SK-N-SH treated with all-trans-retinoic acid at 6 μM for 48 hours (cell line): ENCODE results near the gene ZCWPW2.

Source experiments
- ATAC-seq: fragments of 200-7000 bp; cut with Tn5 transposase; 3 replicates; pipeline ENCODE4 v1.9.1; 2020; ENCODE audit warnings: mild to moderate bottlenecking, moderate library complexity
- ARNTL ChIP-seq: fragments of 450-650 bp; formaldehyde crosslinking; IDR thresholded peaks from 2 replicates; pipeline ENCODE4 v1.5.0; 2020; ENCODE audit warnings: low read depth, mild to moderate bottlenecking, moderate library complexity, borderline replicate concordance
- BACH2 ChIP-seq: fragments of 250-450 bp; sonication (Bioruptor Pico); IDR thresholded peaks from 2 replicates; pipeline ENCODE4 v1.9.0; 2021; ENCODE audit warnings: mild to moderate bottlenecking, borderline replicate concordance
- CSDC2 ChIP-seq: fragments of 250-450 bp; sonication (Bioruptor Pico); IDR thresholded peaks from 2 replicates; pipeline ENCODE4 v1.5.0; 2020; ENCODE audit warnings: mild to moderate bottlenecking, moderate library complexity
- ESRRG ChIP-seq: fragments of 250-450 bp; sonication (Bioruptor Pico); IDR thresholded peaks from 2 replicates; pipeline ENCODE4 v1.6.1; 2021; ENCODE audit warnings: mild to moderate bottlenecking
- GLIS3 ChIP-seq: fragments of 250-450 bp; sonication (Bioruptor Pico); IDR thresholded peaks from 2 replicates; pipeline ENCODE4 v1.5.0; 2020; ENCODE audit warnings: mild to moderate bottlenecking, moderate library complexity
- ISL1 ChIP-seq: fragments of 250-450 bp; sonication (Bioruptor Pico); IDR thresholded peaks from 2 replicates; pipeline ENCODE4 v2.1.2; 2022; ENCODE audit warnings: mild to moderate bottlenecking, moderate library complexity
- OSR1 ChIP-seq: fragments of 250-450 bp; sonication (Bioruptor Pico); IDR thresholded peaks from 2 replicates; pipeline ENCODE4 v1.8.0; 2022; ENCODE audit warnings: moderate library complexity, mild to moderate bottlenecking, inconsistent platforms
- PATZ1 ChIP-seq: fragments of 250-450 bp; sonication (Bioruptor Pico); IDR thresholded peaks from 2 replicates; pipeline ENCODE4 v1.8.0; 2020; ENCODE audit warnings: mild to moderate bottlenecking, moderate library complexity, borderline replicate concordance
- PPARA ChIP-seq: fragments of 250-450 bp; sonication (Bioruptor Pico); IDR thresholded peaks from 2 replicates; pipeline ENCODE4 v1.5.0; 2020; ENCODE audit warnings: mild to moderate bottlenecking, borderline replicate concordance
- RARB ChIP-seq: fragments of 250-450 bp; sonication (Bioruptor Pico); IDR thresholded peaks from 2 replicates; pipeline ENCODE4 v1.8.0; 2021; ENCODE audit warnings: mild to moderate bottlenecking, moderate library complexity
- SNAI2 ChIP-seq: fragments of 250-450 bp; sonication (Bioruptor Pico); IDR thresholded peaks from 2 replicates; pipeline ENCODE4 v1.5.0; 2020; ENCODE audit warnings: mild to moderate bottlenecking, moderate library complexity
- TCF4 ChIP-seq: fragments of 250-450 bp; sonication (Bioruptor Pico); IDR thresholded peaks from 2 replicates; pipeline ENCODE4 v1.8.0; 2021; ENCODE audit warnings: mild to moderate bottlenecking, moderate library complexity, borderline replicate concordance
- TOX ChIP-seq: fragments of 250-450 bp; sonication (Bioruptor Pico); IDR thresholded peaks from 2 replicates; pipeline ENCODE4 v1.8.0; 2021; ENCODE audit warnings: mild to moderate bottlenecking, moderate library complexity, borderline replicate concordance
- TSHZ2 ChIP-seq: fragments of 250-450 bp; sonication (Bioruptor Pico); IDR thresholded peaks from 2 replicates; pipeline ENCODE4 v1.5.0; 2020; ENCODE audit warnings: mild to moderate bottlenecking, moderate library complexity
- ZC3H10 ChIP-seq: fragments of 250-450 bp; sonication (Bioruptor Pico); IDR thresholded peaks from 2 replicates; pipeline ENCODE4 v1.5.1; 2021; ENCODE audit warnings: mild to moderate bottlenecking, moderate library complexity
- ZFP3 ChIP-seq: fragments of 250-450 bp; sonication (Bioruptor Pico); IDR thresholded peaks from 2 replicates; pipeline ENCODE4 v1.5.0; 2020; ENCODE audit warnings: mild to moderate bottlenecking, moderate library complexity
- ZFP30 ChIP-seq: fragments of 450-650 bp; formaldehyde crosslinking; IDR thresholded peaks from 2 replicates; pipeline ENCODE4 v1.5.0; 2022; ENCODE audit warnings: mild to moderate bottlenecking, moderate library complexity
- ZNF565 ChIP-seq: fragments of 450-650 bp; formaldehyde crosslinking; conservative IDR thresholded peaks from 2 replicates; pipeline ENCODE4 v1.5.0; 2020; ENCODE audit warnings: low read depth, mild to moderate bottlenecking, moderate library complexity
- ZNF70 ChIP-seq: fragments of 450-650 bp; formaldehyde crosslinking; IDR thresholded peaks from 2 replicates; pipeline ENCODE4 v1.5.0; 2020; ENCODE audit warnings: mild to moderate bottlenecking, moderate library complexity
- ZNF8 ChIP-seq: fragments of 450-650 bp; formaldehyde crosslinking; IDR thresholded peaks from 2 replicates; pipeline ENCODE4 v1.5.0; 2020; ENCODE audit warnings: mild to moderate bottlenecking, moderate library complexity
- TF ChIP-seq, protein P1 (sequence below): fragments of 250-450 bp; sonication (Bioruptor Pico); IDR thresholded peaks from 2 replicates; pipeline ENCODE4 v1.8.0; 2021; ENCODE audit warnings: low read depth, mild to moderate bottlenecking, moderate library complexity, borderline replicate concordance
- TF ChIP-seq, protein P2 (sequence below): fragments of 250-450 bp; sonication (Bioruptor Pico); IDR thresholded peaks from 2 replicates; pipeline ENCODE4 v1.5.1; 2021; ENCODE audit warnings: mild to moderate bottlenecking, moderate library complexity

Gene ZCWPW2

DNA sequence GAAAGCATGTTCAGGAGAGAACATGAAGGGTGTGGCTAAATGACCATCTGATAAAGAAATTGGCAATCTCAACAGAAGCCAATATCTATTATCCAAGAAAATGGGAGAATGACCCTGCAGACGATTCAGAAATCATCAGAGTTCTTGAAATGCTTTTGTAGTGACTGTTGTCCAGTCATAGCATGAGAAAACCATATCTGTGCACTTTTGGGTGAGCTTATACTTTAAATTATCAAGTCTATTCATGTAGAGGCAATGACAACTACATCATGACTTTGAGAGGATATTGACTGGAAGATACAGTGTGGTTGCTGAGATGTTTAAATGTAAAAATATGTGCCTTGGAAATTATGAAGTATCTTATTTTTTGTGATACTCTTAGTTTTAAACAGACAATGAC is 57.7 kb downstream of the ZCWPW2 start:
- no peak for ATAC-seq
- TF ChIP-seq ZFP30 (CRISPR knock-in tag) (no peak), PPARA (no peak), TSHZ2 (CRISPR knock-in tag) (no peak), ZFP3 (CRISPR knock-in tag) (no peak), TOX (no peak), SNAI2 (CRISPR knock-in tag) (no peak), ZNF565 (CRISPR knock-in tag) (no peak), PATZ1 (CRISPR knock-in tag) (no peak), TCF4 (CRISPR knock-in tag) (no peak), ZC3H10 (no peak), ZNF8 (CRISPR knock-in tag) (no peak), CSDC2 (CRISPR knock-in tag) (no peak), ZNF70 (no peak), OSR1 (no peak), RARB (CRISPR knock-in tag) (no peak), ESRRG (CRISPR knock-in tag) (no peak), ARNTL (no peak)
- TF ChIP-seq, protein P1, sequence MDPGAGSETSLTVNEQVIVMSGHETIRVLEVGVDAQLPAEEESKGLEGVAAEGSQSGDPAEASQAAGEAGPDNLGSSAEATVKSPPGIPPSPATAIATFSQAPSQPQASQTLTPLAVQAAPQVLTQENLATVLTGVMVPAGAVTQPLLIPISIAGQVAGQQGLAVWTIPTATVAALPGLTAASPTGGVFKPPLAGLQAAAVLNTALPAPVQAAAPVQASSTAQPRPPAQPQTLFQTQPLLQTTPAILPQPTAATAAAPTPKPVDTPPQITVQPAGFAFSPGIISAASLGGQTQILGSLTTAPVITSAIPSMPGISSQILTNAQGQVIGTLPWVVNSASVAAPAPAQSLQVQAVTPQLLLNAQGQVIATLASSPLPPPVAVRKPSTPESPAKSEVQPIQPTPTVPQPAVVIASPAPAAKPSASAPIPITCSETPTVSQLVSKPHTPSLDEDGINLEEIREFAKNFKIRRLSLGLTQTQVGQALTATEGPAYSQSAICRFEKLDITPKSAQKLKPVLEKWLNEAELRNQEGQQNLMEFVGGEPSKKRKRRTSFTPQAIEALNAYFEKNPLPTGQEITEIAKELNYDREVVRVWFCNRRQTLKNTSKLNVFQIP (CRISPR knock-in tag): no peak
- TF ChIP-seq, protein P2, sequence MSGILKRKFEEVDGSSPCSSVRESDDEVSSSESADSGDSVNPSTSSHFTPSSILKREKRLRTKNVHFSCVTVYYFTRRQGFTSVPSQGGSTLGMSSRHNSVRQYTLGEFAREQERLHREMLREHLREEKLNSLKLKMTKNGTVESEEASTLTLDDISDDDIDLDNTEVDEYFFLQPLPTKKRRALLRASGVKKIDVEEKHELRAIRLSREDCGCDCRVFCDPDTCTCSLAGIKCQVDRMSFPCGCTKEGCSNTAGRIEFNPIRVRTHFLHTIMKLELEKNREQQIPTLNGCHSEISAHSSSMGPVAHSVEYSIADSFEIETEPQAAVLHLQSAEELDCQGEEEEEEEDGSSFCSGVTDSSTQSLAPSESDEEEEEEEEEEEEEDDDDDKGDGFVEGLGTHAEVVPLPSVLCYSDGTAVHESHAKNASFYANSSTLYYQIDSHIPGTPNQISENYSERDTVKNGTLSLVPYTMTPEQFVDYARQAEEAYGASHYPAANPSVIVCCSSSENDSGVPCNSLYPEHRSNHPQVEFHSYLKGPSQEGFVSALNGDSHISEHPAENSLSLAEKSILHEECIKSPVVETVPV (CRISPR knock-in tag): no peak

GRCh38 chr3:28449398-28449797 is 100.9 kb downstream of the ZCWPW2 start:
- ATAC-seq: no peak

More at GRCh38 chr3:28449398-28449797, 100.9 kb downstream of the ZCWPW2 start:
- TF ChIP-seq ISL1 (CRISPR knock-in tag) (no peak), ZC3H10 (no peak), TSHZ2 (CRISPR knock-in tag) (no peak), ARNTL (no peak), ZFP30 (CRISPR knock-in tag) (no peak), CSDC2 (CRISPR knock-in tag) (no peak), PATZ1 (CRISPR knock-in tag) (no peak), PPARA (no peak), GLIS3 (CRISPR knock-in tag) (no peak), BACH2 (CRISPR knock-in tag) (no peak), RARB (CRISPR knock-in tag) (no peak), TCF4 (CRISPR knock-in tag) (no peak), ZNF565 (CRISPR knock-in tag) (no peak), ZFP3 (CRISPR knock-in tag) (no peak), ESRRG (CRISPR knock-in tag) (no peak)
- TF ChIP-seq, protein P1 (CRISPR knock-in tag): no peak
- TF ChIP-seq, protein P2 (CRISPR knock-in tag): no peak
